GM18873 (cell line): Measurements from ENCODE around the gene PCF11.
A peak's percentile ranks its signal among the peaks of the same experiment; 100 is the strongest.
"Not testable (repeated sequence)": the region's sequence is repeated elsewhere in the genome, so short reads cannot be mapped to it uniquely, and the experiment has no call there.

Source experiments
- ATAC-seq: cut with Tn5 transposase; IDR thresholded peaks from one replicate; pipeline ENCODE4 v1.9.1; 2021; ENCODE audit warnings: mild to moderate bottlenecking, moderate library complexity, moderate number of reproducible peaks; ENCODE audit not compliant: unreplicated experiment, low FRiP score

PCF11 gene

DNA sequence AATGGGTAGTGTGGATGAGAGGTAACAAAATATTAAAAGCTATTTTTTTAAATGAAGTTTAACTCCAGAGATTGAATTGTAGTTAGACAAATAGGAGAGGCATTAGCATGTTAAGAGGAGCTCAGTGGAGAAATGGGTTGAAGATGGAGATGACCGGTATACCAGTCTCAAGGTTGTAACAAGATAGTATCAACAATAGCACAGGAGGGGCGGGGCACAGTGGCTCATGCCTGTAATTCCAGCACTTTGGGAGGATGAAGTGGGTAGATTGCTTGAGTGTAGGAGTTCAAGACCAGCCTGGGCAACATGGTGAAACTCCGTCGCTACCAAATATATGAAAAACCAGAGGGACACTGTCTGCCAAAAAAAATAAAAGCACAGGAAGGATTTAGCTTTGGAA is 30.5 kb downstream of the PCF11 start:
- ATAC-seq: no peak

DNA sequence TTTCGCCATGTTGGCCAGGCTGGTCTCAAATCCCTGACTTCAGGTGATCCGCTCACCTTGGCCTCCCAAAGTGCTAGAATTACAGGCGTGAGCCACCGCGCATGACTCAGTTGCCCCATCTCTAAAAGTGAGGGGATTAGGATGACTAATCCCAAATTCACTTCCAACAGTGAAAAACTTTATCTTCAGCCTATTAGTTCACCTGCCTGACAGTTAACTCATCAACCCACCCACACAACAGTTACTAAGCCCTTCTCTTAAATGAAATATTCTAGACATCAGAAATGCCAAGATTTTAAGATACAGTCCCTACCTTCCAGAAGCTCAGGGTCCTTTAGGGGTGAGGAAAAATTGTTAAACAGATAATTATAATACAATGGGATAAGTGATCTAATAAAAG is 34.6 kb downstream of the PCF11 start:
- no peak for ATAC-seq

GRCh38 chr11:83191986-83192385 is 35.1 kb downstream of the PCF11 start:
- ATAC-seq: no peak

GRCh38 chr11:83192606-83193245 is 35.8 kb downstream of the PCF11 start:
- ATAC-seq: no peak

- peak; percentile 90 for ATAC-seq
These were observed 36.7 kb downstream of the PCF11 start, which contains the start of gene ANKRD42 for GRCh38 chr11:83193315-83194280. Gene ANKRD42, plus strand, starts transcription at chr11:83193712. Its CDS starts 959 bp downstream, at chr11:83194671.

DNA sequence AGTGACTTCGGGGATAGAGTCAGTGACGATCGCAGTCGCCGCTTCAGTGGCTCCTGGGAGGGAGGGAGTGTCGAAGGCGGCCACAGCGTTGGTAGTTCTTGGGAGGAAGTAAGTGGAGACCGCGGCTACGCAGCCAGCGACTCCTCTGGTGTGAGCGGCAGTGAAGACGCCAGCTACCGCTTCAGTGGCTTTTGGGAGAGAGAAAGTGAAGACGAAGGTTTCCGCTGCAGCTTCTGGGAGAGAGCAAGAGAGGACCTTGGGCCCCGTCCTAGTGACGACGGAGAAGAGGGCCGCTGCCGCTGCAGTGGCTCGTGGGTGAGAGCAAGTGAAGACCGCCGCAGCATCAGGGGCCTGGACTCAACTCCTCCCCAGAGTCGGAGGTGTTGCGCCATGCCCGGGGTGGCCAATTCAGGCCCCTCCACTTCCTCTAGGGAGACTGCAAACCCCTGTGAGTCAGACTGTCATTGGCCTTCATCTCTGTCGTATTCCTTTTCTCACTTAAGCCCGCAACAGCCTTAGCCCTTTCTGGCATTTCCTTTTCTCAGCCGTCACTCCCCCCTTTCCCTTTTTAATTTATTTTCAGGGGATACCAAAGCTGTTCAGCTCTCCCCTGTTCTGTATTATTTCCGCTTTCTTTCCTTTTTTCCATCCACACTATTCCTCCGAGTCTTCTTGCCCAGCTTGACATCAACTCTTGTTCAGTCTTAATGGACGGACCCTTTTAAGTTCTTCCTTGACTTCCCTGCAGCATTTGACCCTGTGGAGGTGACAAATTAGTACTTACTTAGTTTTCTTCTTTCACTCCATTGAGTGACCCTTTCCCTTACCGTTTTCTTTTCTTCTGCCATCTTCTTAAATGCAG is 37.6 kb downstream of the PCF11 start:
- peak; percentile 39 for ATAC-seq

DNA sequence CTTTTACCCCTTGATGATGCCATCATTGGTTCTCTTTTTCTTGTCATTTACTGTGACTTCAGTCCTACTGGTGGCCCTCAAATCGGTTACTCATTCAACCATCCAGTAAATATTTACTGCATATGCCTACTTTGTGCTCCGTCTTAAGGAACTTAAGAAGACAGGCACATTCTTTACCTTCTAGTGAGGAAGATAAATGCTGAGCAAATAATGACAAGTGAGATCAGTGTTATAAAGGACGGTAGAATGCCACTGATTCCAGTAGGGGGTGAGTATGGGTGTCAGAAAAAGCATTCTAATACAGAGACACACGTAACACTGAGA is 38.2 kb downstream of the PCF11 start:
- no peak for ATAC-seq

GRCh38 chr11:83195649-83196048 is 38.7 kb downstream of the PCF11 start:
- no peak for ATAC-seq

GRCh38 chr11:83200035-83200434 is 43.1 kb downstream of the PCF11 start:
- no peak for ATAC-seq

DNA sequence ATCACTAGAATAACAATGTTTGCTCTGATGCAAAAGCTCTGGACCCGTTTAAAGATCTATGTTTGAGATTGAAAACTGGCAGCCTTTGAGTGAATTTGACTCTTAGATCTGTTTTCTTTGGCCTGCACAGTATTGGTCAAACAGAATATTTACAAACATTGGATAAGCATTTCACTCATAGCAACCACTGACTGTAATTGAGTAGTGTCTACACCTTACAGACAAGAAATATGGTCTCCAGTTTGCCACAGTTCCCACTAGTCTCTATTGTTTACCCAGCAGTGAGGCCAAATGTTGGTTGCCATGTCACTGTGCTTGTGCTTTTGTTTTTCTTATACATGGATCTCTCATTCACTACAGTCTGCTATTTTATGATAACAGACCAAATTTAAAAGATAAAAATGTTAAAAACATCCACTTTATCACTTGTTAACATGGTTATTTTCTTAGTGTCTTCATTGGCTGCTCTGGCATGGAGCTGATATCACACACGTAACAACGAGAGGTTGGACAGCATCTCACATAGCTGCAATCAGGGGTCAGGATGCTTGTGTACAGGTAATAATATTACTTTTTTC is 48.8 kb downstream of the PCF11 start:
- no peak for ATAC-seq

- no peak for ATAC-seq
These were observed 49.3 kb downstream of the PCF11 start for GRCh38 chr11:83206221-83206620.

DNA sequence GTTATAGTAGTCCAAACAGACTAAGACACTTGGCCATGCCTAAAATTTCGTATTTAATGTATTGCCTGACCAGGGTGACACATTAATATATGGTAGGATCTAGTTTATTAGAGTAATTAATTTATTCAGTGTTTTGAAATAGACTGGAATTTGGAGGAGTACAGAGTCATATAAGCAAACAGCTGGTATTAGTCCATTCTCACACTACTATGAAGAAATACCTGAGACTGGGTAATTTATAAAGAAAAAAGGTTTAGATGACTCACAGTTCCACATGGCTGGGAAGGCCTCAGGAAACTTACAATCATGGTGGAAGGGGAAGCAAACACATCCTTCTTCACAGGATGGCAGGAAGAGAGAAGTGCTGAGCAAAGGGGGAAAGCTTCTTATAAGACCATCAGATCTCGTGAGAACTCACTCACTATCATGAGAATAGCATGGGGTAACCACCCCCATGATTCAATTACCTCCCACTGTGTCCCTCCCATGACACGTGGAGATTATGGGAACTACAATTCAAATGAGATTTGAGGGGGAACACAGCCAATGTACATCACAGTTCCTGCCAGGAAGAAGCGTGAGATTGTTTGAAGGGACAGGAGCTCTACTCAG is 49.9 kb downstream of the PCF11 start:
- ATAC-seq: not testable (repeated sequence)

DNA sequence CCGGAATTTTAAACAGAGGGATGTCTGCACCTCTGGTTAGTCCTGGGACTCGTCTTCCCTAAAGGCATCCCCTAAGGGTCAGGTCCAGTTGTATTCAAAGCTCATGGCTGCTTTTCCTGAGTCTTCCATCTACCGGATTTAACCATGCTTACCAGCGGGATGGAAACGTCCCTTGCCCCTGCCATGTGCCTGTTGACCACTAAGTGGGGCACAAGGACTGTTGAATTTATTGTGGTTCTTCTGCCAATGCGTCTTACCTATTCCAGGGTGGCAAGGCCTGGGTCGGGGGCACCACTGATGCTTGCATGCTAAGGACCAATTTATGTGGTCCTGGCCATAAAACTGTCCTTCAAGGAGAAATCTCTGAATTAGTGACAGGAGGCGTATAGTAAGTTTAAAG is 62.2 kb downstream of the PCF11 start:
- ATAC-seq: no peak

- no peak for ATAC-seq
These were observed 63.3 kb downstream of the PCF11 start for GRCh38 chr11:83220260-83220659.

DNA sequence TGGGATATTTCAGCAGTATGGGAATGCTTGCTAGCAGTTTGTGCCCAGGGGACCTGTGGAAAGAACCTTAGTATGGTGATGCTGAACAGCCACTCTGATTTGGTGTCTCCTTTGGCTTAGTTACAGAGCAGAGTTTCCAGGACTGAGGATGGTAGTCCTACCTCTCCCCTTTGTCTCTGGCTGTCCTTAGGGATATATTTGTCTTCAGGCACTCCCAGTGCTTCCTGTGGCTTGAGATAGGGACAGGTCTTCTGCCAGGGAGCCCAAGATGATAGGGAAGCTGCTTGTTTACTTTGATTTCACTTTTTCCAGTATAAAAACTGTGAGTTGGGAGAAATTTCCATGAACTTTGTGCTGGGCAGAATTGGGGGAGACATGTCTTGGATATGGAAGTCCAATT is 64.8 kb downstream of the PCF11 start:
- no peak for ATAC-seq

DNA sequence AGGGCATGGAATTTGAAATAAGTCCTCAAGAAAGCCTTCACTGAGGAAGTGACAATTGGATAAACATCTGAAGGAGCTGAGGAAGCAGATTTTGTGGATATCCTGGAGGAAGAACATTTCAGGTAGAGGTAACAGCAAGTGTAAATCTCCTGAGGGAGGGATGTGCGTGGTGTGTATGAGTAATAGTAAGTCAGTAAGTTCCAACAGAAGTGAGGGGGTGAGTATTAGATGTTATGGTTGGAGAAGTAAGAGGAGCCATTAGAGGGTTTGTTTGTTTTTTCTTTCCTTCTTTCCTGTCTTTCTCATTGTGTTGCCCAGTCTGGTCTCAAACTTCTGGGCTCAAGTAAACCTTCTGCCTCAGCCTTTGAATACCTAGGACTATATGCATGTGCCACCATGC is 65.6 kb downstream of the PCF11 start:
- ATAC-seq: no peak

DNA sequence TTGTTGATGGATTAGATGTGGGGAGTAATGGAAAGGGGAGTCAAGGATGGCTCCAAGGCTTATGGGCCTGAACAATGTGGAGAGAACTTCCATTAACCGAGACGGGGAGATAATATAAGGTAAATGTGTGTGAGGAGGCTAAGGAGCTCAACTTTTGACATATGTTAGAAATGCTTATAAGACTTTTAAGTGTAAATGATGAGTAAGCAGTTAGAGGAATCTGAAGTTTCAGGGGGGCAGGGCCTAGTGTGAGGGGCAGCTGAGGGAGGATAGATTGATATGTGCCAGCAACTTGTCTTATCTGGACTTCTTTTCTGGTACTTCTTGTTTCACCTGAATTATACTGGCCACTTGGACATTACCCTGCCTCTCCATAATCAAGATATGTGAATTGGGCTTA is 66.5 kb downstream of the PCF11 start:
- ATAC-seq: no peak

GRCh38 chr11:83235825-83236224 is 78.9 kb downstream of the PCF11 start:
- ATAC-seq: no peak
